22Rv1 (cell line): ENCODE measurements around the gene DPP6.

ENCODE experiments used
- CTCF ChIP-seq: fragments of 450-650 bp; IDR thresholded peaks from 2 replicates; pipeline ENCODE4 v1.5.1; 2017; ENCODE audit warnings: mild to moderate bottlenecking
- ZFX ChIP-seq: fragments of 450-650 bp; IDR thresholded peaks from 2 replicates; pipeline ENCODE4 v1.6.1; 2017; ENCODE audit warnings: antibody characterized with exemption, borderline replicate concordance

GRCh38 chr7:154640917-154641316 is 588.7 kb downstream of the DPP6 start:
- no peak for TF ChIP-seq CTCF
- TF ChIP-seq ZFX = no peak
